HG03457 (cell line): ENCODE results near the gene MYO5A.
"Not testable (repeated sequence)": the region's sequence is repeated elsewhere in the genome, so short reads cannot be mapped to it uniquely, and the experiment has no call there.

Experiments used
- ATAC-seq: cut with Tn5 transposase; IDR thresholded peaks from one replicate; pipeline ENCODE4 v1.9.1; 2021; ENCODE audit warnings: moderate number of reproducible peaks; ENCODE audit not compliant: unreplicated experiment

MYO5A gene

GRCh38 chr15:52528564-52529340, at the start of gene MYO5A:
MYO5A (minus strand) TSS chr15:52528880; CDS start chr15:52528806, 74 bp downstream.
- peak; percentile 79 for ATAC-seq

- ATAC-seq: no peak
Measured at GRCh38 chr15:52576692-52577091, 48.0 kb upstream of the MYO5A start.

- not testable (repeated sequence) for ATAC-seq
Measured at GRCh38 chr15:52575573-52575972, 46.9 kb upstream of the MYO5A start.

- no peak for ATAC-seq
Measured at GRCh38 chr15:52575072-52575471, 46.4 kb upstream of the MYO5A start.

- ATAC-seq: not testable (repeated sequence)
Measured at GRCh38 chr15:52574623-52575022, 45.9 kb upstream of the MYO5A start.

- ATAC-seq: peak; percentile 57
Measured at GRCh38 chr15:52568601-52569585, 40.2 kb upstream of the MYO5A start, which contains the start of gene ARPP19. ARPP19 (minus strand) TSS chr15:52569030; CDS start chr15:52568892, 138 bp downstream.

GRCh38 chr15:52567871-52568600, 39.4 kb upstream of the MYO5A start:
- no peak for ATAC-seq

- ATAC-seq: no peak
Measured at GRCh38 chr15:52566889-52567288, 38.2 kb upstream of the MYO5A start.

GRCh38 chr15:52565417-52566358, 37.0 kb upstream of the MYO5A start:
- ATAC-seq: not testable (repeated sequence)

GRCh38 chr15:52563501-52564060, 34.9 kb upstream of the MYO5A start:
- ATAC-seq: no peak

GRCh38 chr15:52559575-52559974, 30.9 kb upstream of the MYO5A start:
- ATAC-seq: no peak

GRCh38 chr15:52559022-52559421, 30.3 kb upstream of the MYO5A start:
- no peak for ATAC-seq

GRCh38 chr15:52558196-52558595, 29.5 kb upstream of the MYO5A start:
- peak; percentile 69 for ATAC-seq

- ATAC-seq: no peak
Measured at GRCh38 chr15:52557274-52557641, 28.6 kb upstream of the MYO5A start.

GRCh38 chr15:52556524-52557273, 28.0 kb upstream of the MYO5A start:
- no peak for ATAC-seq

- ATAC-seq: no peak
Measured at GRCh38 chr15:52552303-52552702, 23.6 kb upstream of the MYO5A start.

- no peak for ATAC-seq
Measured at GRCh38 chr15:52551762-52552161, 23.1 kb upstream of the MYO5A start.

- not testable (repeated sequence) for ATAC-seq
Measured at GRCh38 chr15:52551186-52551585, 22.5 kb upstream of the MYO5A start.
